Measurements from ENCODE around the gene SGCB. TPM values are rescaled to one million over a fixed set of nuclear protein-coding genes. Genes with fewer than 3 reads are reported as not detected.

The SGCB gene
- total RNA-seq, 1 experiment from 2014 or later: 1.2 TPM

DNA sequence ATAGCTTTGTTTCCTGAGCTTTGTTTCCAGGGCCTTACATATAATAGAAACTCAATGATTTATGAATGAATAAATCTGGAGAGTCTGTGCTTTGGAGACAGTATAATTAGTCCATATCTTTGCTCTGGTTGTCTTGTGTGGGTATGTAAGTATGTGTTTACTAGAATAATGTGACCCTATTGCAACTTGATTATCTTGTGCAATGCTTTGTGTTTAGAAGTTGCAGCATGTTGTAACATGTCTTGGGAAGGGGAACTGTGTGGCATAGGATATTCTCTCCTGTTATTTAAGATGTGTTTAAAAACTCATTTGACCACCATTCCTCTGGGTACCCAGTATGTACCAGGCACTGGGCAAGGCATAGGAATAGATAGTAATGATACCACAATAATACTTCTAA, 19.1 kb upstream of the SGCB start:
- ChIA-PET CTCF (no interaction called here), POLR2A (ENCODE audit: unreplicated experiment) (no interaction called here)
- Histone ChIP-seq H3K9me2 (ENCODE audit: insufficient read depth) (no peaks in the 10 kb centered on the region), H3K4me2 (no peak overlapping the region), H3K4me3 (no peak overlapping the region), H3K27ac (no peak overlapping the region), H3K27me3 (ENCODE audit: insufficient read depth, low read depth) (no peaks in the 10 kb centered on the region), H2AFZ (no peak overlapping the region), H3K36me3 (ENCODE audit: low read depth) (no peaks in the 10 kb centered on the region), H4K20me1 (ENCODE audit: insufficient read depth) (no peaks in the 10 kb centered on the region), H3K79me2 (ENCODE audit: low read depth) (no peaks in the 10 kb centered on the region), H3K4me1 (replicated peaks; ENCODE audit: insufficient read depth) (no peaks in the 10 kb centered on the region), H3K9me3 (ENCODE audit: insufficient read depth, low read depth) (no peaks in the 10 kb centered on the region), H3F3A (ENCODE audit: insufficient read depth, low read depth) (no peaks in the 10 kb centered on the region)
- intact Hi-C loops (cut with micrococcal nuclease; ENCODE audit: unreplicated experiment): no loop called here
- TF ChIP-seq EZH2 (IDR thresholded peaks at IDR 0.05; ENCODE audit: low read depth): no peak
- TF ChIP-seq, protein P1, sequence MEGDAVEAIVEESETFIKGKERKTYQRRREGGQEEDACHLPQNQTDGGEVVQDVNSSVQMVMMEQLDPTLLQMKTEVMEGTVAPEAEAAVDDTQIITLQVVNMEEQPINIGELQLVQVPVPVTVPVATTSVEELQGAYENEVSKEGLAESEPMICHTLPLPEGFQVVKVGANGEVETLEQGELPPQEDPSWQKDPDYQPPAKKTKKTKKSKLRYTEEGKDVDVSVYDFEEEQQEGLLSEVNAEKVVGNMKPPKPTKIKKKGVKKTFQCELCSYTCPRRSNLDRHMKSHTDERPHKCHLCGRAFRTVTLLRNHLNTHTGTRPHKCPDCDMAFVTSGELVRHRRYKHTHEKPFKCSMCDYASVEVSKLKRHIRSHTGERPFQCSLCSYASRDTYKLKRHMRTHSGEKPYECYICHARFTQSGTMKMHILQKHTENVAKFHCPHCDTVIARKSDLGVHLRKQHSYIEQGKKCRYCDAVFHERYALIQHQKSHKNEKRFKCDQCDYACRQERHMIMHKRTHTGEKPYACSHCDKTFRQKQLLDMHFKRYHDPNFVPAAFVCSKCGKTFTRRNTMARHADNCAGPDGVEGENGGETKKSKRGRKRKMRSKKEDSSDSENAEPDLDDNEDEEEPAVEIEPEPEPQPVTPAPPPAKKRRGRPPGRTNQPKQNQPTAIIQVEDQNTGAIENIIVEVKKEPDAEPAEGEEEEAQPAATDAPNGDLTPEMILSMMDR (conservative IDR thresholded peaks at IDR 0.05): no peak
- DNase-seq: no peak
- BruUV-seq (replicated peaks): no TSS peak

DNA sequence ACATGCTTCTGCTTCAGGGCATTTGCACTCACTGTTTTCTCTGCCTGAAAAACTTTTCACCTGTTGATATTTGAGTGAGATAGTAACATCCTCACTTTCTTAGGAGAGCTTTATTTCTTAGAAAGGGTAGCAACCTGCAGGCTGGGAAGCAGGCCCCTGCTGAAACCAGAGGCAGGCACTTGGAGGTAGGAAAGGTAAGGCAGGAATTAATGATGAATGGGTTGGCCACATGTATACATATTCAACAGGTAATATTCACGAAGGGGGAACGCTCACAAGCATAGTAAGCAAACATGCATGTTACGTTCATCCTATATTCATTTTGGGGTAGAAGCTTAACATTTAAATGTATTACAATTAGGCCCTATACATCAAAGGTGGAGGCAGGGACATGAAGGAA, 16.2 kb upstream of the SGCB start:
- H3K4me2 ChIP-seq: no peak overlapping the region
- H3F3A ChIP-seq (ENCODE audit: insufficient read depth, low read depth): no peaks in the 10 kb centered on the region
- no peaks in the 10 kb centered on the region for H3K27me3 ChIP-seq (ENCODE audit: insufficient read depth, low read depth)
- H3K9me3 ChIP-seq (ENCODE audit: insufficient read depth, low read depth): no peaks in the 10 kb centered on the region
- H3K79me2 ChIP-seq (ENCODE audit: low read depth): no peaks in the 10 kb centered on the region
- ChIA-PET POLR2A (ENCODE audit: unreplicated experiment) (no interaction called here), CTCF (no interaction called here)
- intact Hi-C loops (cut with micrococcal nuclease; ENCODE audit: unreplicated experiment): no loop called here
- no peak for DNase-seq
- H3K4me1 ChIP-seq (replicated peaks; ENCODE audit: insufficient read depth): no peaks in the 10 kb centered on the region
- BruUV-seq (replicated peaks): no TSS peak
- H3K27ac ChIP-seq: no peak overlapping the region
- no peak overlapping the region for H2AFZ ChIP-seq
- H3K36me3 ChIP-seq (ENCODE audit: low read depth): no peaks in the 10 kb centered on the region
- no peak overlapping the region for H3K4me3 ChIP-seq
- TF ChIP-seq EZH2 (IDR thresholded peaks at IDR 0.05; ENCODE audit: low read depth): no peak
- TF ChIP-seq, protein P1 (conservative IDR thresholded peaks at IDR 0.05): no peak
- H4K20me1 ChIP-seq (ENCODE audit: insufficient read depth): no peaks in the 10 kb centered on the region
- H3K9me2 ChIP-seq (ENCODE audit: insufficient read depth): no peaks in the 10 kb centered on the region

DNA sequence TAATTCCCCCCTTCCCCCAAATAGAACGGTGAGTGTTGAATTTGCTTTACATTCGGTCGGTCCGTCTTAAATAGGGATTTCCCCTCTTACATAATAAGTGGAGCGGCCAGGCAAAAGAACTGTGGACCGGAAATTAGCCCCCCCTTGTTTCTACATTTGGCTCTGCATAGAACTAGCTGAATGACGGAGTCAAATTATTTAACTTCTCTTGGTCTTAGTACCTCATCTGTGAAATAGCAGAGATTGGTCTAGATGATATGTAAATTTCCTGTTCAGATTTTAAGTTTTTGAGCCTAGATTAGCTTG, 14.3 kb upstream of the SGCB start:
- no peak overlapping the region for H3K4me3 ChIP-seq

More for the DNA sequence above, 14.3 kb upstream of the SGCB start:
- Histone ChIP-seq H3K4me2 (no peak overlapping the region), H3K9me3 (ENCODE audit: insufficient read depth, low read depth) (no peaks in the 10 kb centered on the region), H2AFZ (no peak overlapping the region), H3F3A (ENCODE audit: insufficient read depth, low read depth) (no peaks in the 10 kb centered on the region), H3K36me3 (ENCODE audit: low read depth) (no peaks in the 10 kb centered on the region), H4K20me1 (ENCODE audit: insufficient read depth) (no peaks in the 10 kb centered on the region), H3K27ac (no peak overlapping the region), H3K4me1 (replicated peaks; ENCODE audit: insufficient read depth) (no peaks in the 10 kb centered on the region), H3K9me2 (ENCODE audit: insufficient read depth) (no peaks in the 10 kb centered on the region), H3K27me3 (ENCODE audit: insufficient read depth, low read depth) (no peaks in the 10 kb centered on the region), H3K79me2 (ENCODE audit: low read depth) (no peaks in the 10 kb centered on the region)
- TF ChIP-seq EZH2 (IDR thresholded peaks at IDR 0.05; ENCODE audit: low read depth): no peak
- TF ChIP-seq, protein P1 (conservative IDR thresholded peaks at IDR 0.05): no peak
- ChIA-PET CTCF (no interaction called here), POLR2A (ENCODE audit: unreplicated experiment) (no interaction called here)
- DNase-seq: no peak
- no TSS peak for BruUV-seq (replicated peaks)
- intact Hi-C loops (cut with micrococcal nuclease; ENCODE audit: unreplicated experiment): no loop called here

Measured in PC-9 (cell line).